H9 (cell line): Measurements from ENCODE around the gene CREG1. TPM values are rescaled to one million over a fixed set of nuclear protein-coding genes. Genes with fewer than 3 reads are reported as not detected.

Experiments used
- DNase-seq: peaks from one replicate; pipeline ENCODE4 v3.0.0-alpha.2; 2017
- H2AFZ ChIP-seq: one replicate; pipeline ENCODE4 v1.6.1; 2013; ENCODE audit warnings: mild to moderate bottlenecking, low read length, control low read depth, moderate library complexity
- H2AK5ac ChIP-seq: 2 replicates; pipeline ENCODE4 v1.6.1; 2013; ENCODE audit warnings: low read length, control low read depth, mixed read lengths; ENCODE audit not compliant: insufficient read length
- H2BK120ac ChIP-seq: one replicate; pipeline ENCODE4 v1.6.1; 2013; ENCODE audit warnings: low read depth, mild to moderate bottlenecking, low read length, control low read depth, inconsistent platforms; ENCODE audit not compliant: poor library complexity, severe bottlenecking
- H2BK12ac ChIP-seq: 2 replicates; pipeline ENCODE4 v1.6.1; 2013; ENCODE audit warnings: low read length, control low read depth, mixed read lengths, low read depth; ENCODE audit not compliant: insufficient read length
- H2BK15ac ChIP-seq: 2 replicates; pipeline ENCODE4 v1.6.1; 2013; ENCODE audit warnings: low read depth, low read length, control low read depth
- H2BK20ac ChIP-seq: one replicate; pipeline ENCODE4 v1.6.1; 2013; ENCODE audit warnings: low read depth, mild to moderate bottlenecking, low read length, control low read depth, inconsistent platforms; ENCODE audit not compliant: poor library complexity, severe bottlenecking
- H2BK5ac ChIP-seq: 2 replicates; pipeline ENCODE4 v1.6.1; 2013; ENCODE audit warnings: low read length, control low read depth, mixed read lengths; ENCODE audit not compliant: insufficient read length
- H3K14ac ChIP-seq: 2 replicates; pipeline ENCODE4 v1.6.1; 2013; ENCODE audit warnings: low read length, control low read depth; ENCODE audit not compliant: insufficient read depth
- H3K18ac ChIP-seq: 2 replicates; pipeline ENCODE4 v1.6.1; 2013; ENCODE audit warnings: low read depth, mild to moderate bottlenecking, mixed read lengths, low read length, control low read depth; ENCODE audit not compliant: insufficient read length
- H3K23ac ChIP-seq: 2 replicates; pipeline ENCODE4 v1.6.1; 2013; ENCODE audit warnings: low read length, control low read depth, mixed read lengths, low read depth; ENCODE audit not compliant: insufficient read length
- H3K23me2 ChIP-seq: 2 replicates; pipeline ENCODE4 v1.6.1; 2013; ENCODE audit warnings: low read depth, mild to moderate bottlenecking, mixed read lengths, low read length, control low read depth; ENCODE audit not compliant: insufficient read length, poor library complexity, severe bottlenecking
- H3K27ac ChIP-seq: 2 replicates; pipeline ENCODE4 v1.5.1; 2013; ENCODE audit warnings: low read length, control low read depth, mixed read lengths, low read depth; ENCODE audit not compliant: insufficient read length
- H3K27me3 ChIP-seq: 2 replicates; pipeline ENCODE4 v1.6.1; 2013; ENCODE audit warnings: low read length, control low read depth, inconsistent platforms; ENCODE audit not compliant: insufficient read depth
- H3K4ac ChIP-seq: 2 replicates; pipeline ENCODE4 v1.6.1; 2013; ENCODE audit warnings: low read depth, mild to moderate bottlenecking, control low read depth, inconsistent platforms, low read length, moderate library complexity
- H3K4me1 ChIP-seq: 2 replicates; pipeline ENCODE4 v1.6.1; 2013; ENCODE audit warnings: low read length, control low read depth, inconsistent platforms; ENCODE audit not compliant: insufficient read depth
- H3K4me2 ChIP-seq: 2 replicates; pipeline ENCODE4 v1.6.1; 2013; ENCODE audit warnings: low read length, control low read depth, mixed read lengths; ENCODE audit not compliant: insufficient read length, insufficient read depth
- H3K56ac ChIP-seq: 2 replicates; pipeline ENCODE4 v1.6.1; 2013; ENCODE audit warnings: low read depth, mild to moderate bottlenecking, mixed read lengths, low read length, control low read depth; ENCODE audit not compliant: insufficient read length
- H3K79me1 ChIP-seq: 2 replicates; pipeline ENCODE4 v1.6.1; 2013; ENCODE audit warnings: low read depth, mild to moderate bottlenecking, moderate library complexity, low read length, control low read depth, inconsistent platforms; ENCODE audit not compliant: insufficient read depth, poor library complexity, severe bottlenecking
- H3K79me2 ChIP-seq: 2 replicates; pipeline ENCODE4 v1.6.1; 2013; ENCODE audit warnings: low read length, control low read depth, inconsistent platforms; ENCODE audit not compliant: insufficient read depth
- H3K9ac ChIP-seq: 2 replicates; pipeline ENCODE4 v1.6.1; 2013; ENCODE audit warnings: low read length, control low read depth, mixed read lengths; ENCODE audit not compliant: insufficient read length; ENCODE audit errors: extremely low read depth
- H3K9me3 ChIP-seq: one replicate; pipeline ENCODE4 v1.6.1; 2013; ENCODE audit warnings: low read depth, low read length, inconsistent platforms; ENCODE audit not compliant: control insufficient read depth
- H3T11ph ChIP-seq: one replicate; pipeline ENCODE4 v1.6.1; 2013; ENCODE audit warnings: mild to moderate bottlenecking, low read length, control low read depth, inconsistent platforms
- H4K20me1 ChIP-seq: one replicate; pipeline ENCODE4 v1.6.1; 2013; ENCODE audit not compliant: control insufficient read depth, insufficient read length, insufficient read depth
- H4K5ac ChIP-seq: 2 replicates; pipeline ENCODE4 v1.6.1; 2013; ENCODE audit warnings: low read depth, mild to moderate bottlenecking, mixed read lengths, low read length, control low read depth; ENCODE audit not compliant: insufficient read length
- H4K8ac ChIP-seq: replicated peaks from 2 replicates; pipeline ENCODE4 v1.6.1; 2013; ENCODE audit warnings: low read length, control low read depth, mixed read lengths, low read depth; ENCODE audit not compliant: insufficient read length
- H4K91ac ChIP-seq: 2 replicates; pipeline ENCODE4 v1.6.1; 2013; ENCODE audit warnings: low read depth, mild to moderate bottlenecking, moderate library complexity, mixed read lengths, low read length, control low read depth; ENCODE audit not compliant: insufficient read length
- H3K27ac Mint-ChIP-seq, 3 experiments: 2 replicates in 2 of 3; 3 replicates in 1 of 3; pipeline ENCODE4 v1.8.0; 2020 to 2021; ENCODE audit warnings: mixed read lengths in 3 of 3, mild to moderate bottlenecking in 1 of 3, moderate library complexity in 1 of 3
- H3K27me3 Mint-ChIP-seq: 2 replicates; pipeline ENCODE4 v1.8.0; 2021; ENCODE audit warnings: low read depth, mild to moderate bottlenecking, moderate library complexity, mixed read lengths
- H3K36me3 Mint-ChIP-seq, 3 experiments: 2 replicates in 2 of 3; 3 replicates in 1 of 3; pipeline ENCODE4 v1.8.0; 2020 to 2021; ENCODE audit warnings: low read depth in 3 of 3, mixed read lengths in 3 of 3; ENCODE audit not compliant: insufficient read depth in 1 of 3
- H3K4me1 Mint-ChIP-seq, 2 experiments: 2 replicates each; pipeline ENCODE4 v1.8.0; 2020; ENCODE audit warnings: mixed read lengths in 2 of 2
- H3K4me3 Mint-ChIP-seq, 2 experiments: 2 replicates in 1 of 2; 3 replicates in 1 of 2; pipeline ENCODE4 v1.8.0; 2020 to 2021; ENCODE audit warnings: mild to moderate bottlenecking in 2 of 2, mixed read lengths in 2 of 2, moderate library complexity in 1 of 2
- H3K9me3 Mint-ChIP-seq, 2 experiments: 2 replicates in 1 of 2; 3 replicates in 1 of 2; pipeline ENCODE4 v1.8.0; 2020; ENCODE audit warnings: mild to moderate bottlenecking in 2 of 2, mixed read lengths in 2 of 2, moderate library complexity in 1 of 2
- total RNA-seq: library from RNA; stranded (reverse); gene quantifications from 2 replicates; pipeline ENCODE4 v1.2.1, GENCODE V29; 2021
- TF ChIP-seq, protein P1 (sequence below): fragments of 200-600 bp; sonication (generic); conservative IDR thresholded peaks from 3 replicates; pipeline ENCODE4 v1.8.0; 2021; ENCODE audit warnings: antibody characterized with exemption, mild to moderate bottlenecking

Gene CREG1
- total RNA-seq, 1 experiment from 2014 or later = 19.8 TPM

GRCh38 chr1:167532375-167532774, 21.2 kb downstream of the CREG1 start:
- Histone ChIP-seq H2BK120ac (no peak overlapping the region), H2BK5ac (no peak overlapping the region), H3K79me2 (no peaks in the 10 kb centered on the region), H4K8ac (no peak overlapping the region), H2BK15ac (no peak overlapping the region), H3K4me2 (no peak overlapping the region), H4K5ac (no peak overlapping the region), H3K4me1 (no peaks in the 10 kb centered on the region), H2AFZ (no peak overlapping the region), H3K56ac (no peak overlapping the region), H2BK20ac (no peak overlapping the region), H3K23me2 (no peaks in the 10 kb centered on the region), H3K27me3 (no peaks in the 10 kb centered on the region), H4K20me1 (no peaks in the 10 kb centered on the region), H4K91ac (no peak overlapping the region), H3K27ac (no peak overlapping the region), H3K18ac (no peak overlapping the region), H2BK12ac (no peak overlapping the region), H3K9ac (no peak overlapping the region), H3K23ac (no peak overlapping the region), H3K79me1 (no peaks in the 10 kb centered on the region), H3T11ph (no peak overlapping the region), H3K14ac (no peak overlapping the region), H2AK5ac (no peak overlapping the region), H3K4ac (no peak overlapping the region), H3K9me3 (no peaks in the 10 kb centered on the region)
- H3K4me3 Mint-ChIP-seq = no peak overlapping the region
- H3K9me3 Mint-ChIP-seq = no peaks in the 10 kb centered on the region
- TF ChIP-seq, protein P1, sequence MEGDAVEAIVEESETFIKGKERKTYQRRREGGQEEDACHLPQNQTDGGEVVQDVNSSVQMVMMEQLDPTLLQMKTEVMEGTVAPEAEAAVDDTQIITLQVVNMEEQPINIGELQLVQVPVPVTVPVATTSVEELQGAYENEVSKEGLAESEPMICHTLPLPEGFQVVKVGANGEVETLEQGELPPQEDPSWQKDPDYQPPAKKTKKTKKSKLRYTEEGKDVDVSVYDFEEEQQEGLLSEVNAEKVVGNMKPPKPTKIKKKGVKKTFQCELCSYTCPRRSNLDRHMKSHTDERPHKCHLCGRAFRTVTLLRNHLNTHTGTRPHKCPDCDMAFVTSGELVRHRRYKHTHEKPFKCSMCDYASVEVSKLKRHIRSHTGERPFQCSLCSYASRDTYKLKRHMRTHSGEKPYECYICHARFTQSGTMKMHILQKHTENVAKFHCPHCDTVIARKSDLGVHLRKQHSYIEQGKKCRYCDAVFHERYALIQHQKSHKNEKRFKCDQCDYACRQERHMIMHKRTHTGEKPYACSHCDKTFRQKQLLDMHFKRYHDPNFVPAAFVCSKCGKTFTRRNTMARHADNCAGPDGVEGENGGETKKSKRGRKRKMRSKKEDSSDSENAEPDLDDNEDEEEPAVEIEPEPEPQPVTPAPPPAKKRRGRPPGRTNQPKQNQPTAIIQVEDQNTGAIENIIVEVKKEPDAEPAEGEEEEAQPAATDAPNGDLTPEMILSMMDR = no peak
- H3K27me3 Mint-ChIP-seq = peaks cover 9% of the 10 kb centered on the region
- H3K4me1 Mint-ChIP-seq = no peaks in the 10 kb centered on the region
- 0 out of 7 replicates have a peak overlapping the region, but pooled peaks of 1 of the 3 experiments have one; percentile 6 for H3K27ac Mint-ChIP-seq
- DNase-seq = no peak
- H3K36me3 Mint-ChIP-seq = no peaks in the 10 kb centered on the region
